Mesothelial cell of epicardium (in vitro differentiated cells): ENCODE data around the gene SLC26A9. TPM values are rescaled to one million over a fixed set of nuclear protein-coding genes. Genes with fewer than 3 reads are reported as not detected.
A peak's percentile ranks its signal among the peaks of the same experiment; 100 is the strongest.

Experiments
- DNase-seq, 2 experiments: peaks; one replicate each; pipeline ENCODE4 v3.0.0; 2021; ENCODE audit warnings: low spot score in 2 of 2; ENCODE audit not compliant: unreplicated experiment in 2 of 2
- H3K27ac Mint-ChIP-seq: 2 replicates; pipeline ENCODE4 v1.8.0; 2021; ENCODE audit warnings: mixed read lengths
- H3K27me3 Mint-ChIP-seq: 2 replicates; pipeline ENCODE4 v1.8.0; 2021; ENCODE audit warnings: low read depth, mixed read lengths
- H3K36me3 Mint-ChIP-seq: 2 replicates; pipeline ENCODE4 v1.8.0; 2021; ENCODE audit warnings: mixed read lengths
- H3K4me1 Mint-ChIP-seq: 2 replicates; pipeline ENCODE4 v1.8.0; 2021; ENCODE audit warnings: mixed read lengths
- H3K4me3 Mint-ChIP-seq: 2 replicates; pipeline ENCODE4 v1.8.0; 2021; ENCODE audit warnings: mild to moderate bottlenecking, moderate library complexity, mixed read lengths
- H3K9me3 Mint-ChIP-seq: 2 replicates; pipeline ENCODE4 v1.8.0; 2021; ENCODE audit warnings: mixed read lengths
- total RNA-seq: library from RNA; stranded (reverse); gene quantifications from 3 replicates; pipeline ENCODE4 v1.2.1, GENCODE V29; 2021
- TF ChIP-seq, protein P1 (sequence below): fragments of 200-600 bp; sonication (generic); IDR thresholded peaks from one replicate; pipeline ENCODE4 v1.5.0; 2021; ENCODE audit warnings: antibody characterized with exemption; ENCODE audit not compliant: unreplicated experiment

Gene SLC26A9
- total RNA-seq, 1 donor from 2014 or later = not detected

DNA sequence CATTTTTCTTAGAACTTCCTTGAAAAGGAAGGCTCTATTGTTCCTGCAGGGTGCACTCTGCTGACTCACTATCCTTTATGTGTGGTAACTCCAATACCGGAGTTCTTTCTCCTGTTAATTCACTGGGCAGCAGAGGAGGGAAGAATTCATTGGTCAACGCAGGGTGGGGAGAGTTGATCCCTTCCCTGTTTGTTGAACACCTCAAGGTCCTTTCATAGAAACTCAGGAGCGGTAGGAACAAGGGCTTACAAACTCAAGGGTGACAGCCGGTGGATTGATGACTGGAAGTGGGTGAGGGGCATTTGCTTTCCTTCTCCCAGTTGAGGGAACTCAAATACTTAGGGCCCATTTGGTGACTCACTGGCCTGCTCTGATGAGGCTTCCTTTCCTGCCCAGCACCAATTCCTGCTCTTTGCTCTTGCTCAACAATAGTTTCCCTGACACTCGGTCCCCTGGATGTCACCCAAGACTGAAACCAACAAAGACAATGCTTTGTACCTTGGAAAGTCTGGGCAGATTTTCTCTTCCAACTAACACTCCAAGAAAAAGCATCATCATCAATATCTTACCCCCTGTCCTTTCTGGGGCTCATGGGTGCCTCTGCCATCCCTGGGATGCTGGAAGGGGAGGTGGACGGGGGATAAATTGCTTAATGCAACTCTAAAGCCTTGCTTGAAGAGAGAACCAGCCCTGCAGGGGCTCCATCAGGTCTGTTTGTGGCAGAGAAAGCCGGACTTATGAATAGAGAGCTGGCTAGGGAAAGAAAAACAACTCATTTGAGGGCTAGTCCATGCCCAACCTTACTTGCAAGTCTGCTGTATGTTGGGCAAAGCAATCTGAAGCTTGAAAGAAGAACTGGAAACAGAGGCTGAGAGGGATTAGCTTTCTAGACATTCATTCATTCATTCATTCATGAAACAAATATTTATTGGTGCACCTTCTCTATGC is 9.3 kb downstream of the SLC26A9 start:
- no peaks in the 10 kb centered on the region for H3K36me3 Mint-ChIP-seq
- no peak for DNase-seq
- no peak overlapping the region for H3K4me3 Mint-ChIP-seq
- peaks cover 12% of the 10 kb centered on the region for H3K27me3 Mint-ChIP-seq
- no peaks in the 10 kb centered on the region for H3K9me3 Mint-ChIP-seq
- peaks cover 22% of the 10 kb centered on the region for H3K4me1 Mint-ChIP-seq
- peak overlapping the region; percentile 40 for H3K27ac Mint-ChIP-seq
- TF ChIP-seq, protein P1, sequence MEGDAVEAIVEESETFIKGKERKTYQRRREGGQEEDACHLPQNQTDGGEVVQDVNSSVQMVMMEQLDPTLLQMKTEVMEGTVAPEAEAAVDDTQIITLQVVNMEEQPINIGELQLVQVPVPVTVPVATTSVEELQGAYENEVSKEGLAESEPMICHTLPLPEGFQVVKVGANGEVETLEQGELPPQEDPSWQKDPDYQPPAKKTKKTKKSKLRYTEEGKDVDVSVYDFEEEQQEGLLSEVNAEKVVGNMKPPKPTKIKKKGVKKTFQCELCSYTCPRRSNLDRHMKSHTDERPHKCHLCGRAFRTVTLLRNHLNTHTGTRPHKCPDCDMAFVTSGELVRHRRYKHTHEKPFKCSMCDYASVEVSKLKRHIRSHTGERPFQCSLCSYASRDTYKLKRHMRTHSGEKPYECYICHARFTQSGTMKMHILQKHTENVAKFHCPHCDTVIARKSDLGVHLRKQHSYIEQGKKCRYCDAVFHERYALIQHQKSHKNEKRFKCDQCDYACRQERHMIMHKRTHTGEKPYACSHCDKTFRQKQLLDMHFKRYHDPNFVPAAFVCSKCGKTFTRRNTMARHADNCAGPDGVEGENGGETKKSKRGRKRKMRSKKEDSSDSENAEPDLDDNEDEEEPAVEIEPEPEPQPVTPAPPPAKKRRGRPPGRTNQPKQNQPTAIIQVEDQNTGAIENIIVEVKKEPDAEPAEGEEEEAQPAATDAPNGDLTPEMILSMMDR = no peak

DNA sequence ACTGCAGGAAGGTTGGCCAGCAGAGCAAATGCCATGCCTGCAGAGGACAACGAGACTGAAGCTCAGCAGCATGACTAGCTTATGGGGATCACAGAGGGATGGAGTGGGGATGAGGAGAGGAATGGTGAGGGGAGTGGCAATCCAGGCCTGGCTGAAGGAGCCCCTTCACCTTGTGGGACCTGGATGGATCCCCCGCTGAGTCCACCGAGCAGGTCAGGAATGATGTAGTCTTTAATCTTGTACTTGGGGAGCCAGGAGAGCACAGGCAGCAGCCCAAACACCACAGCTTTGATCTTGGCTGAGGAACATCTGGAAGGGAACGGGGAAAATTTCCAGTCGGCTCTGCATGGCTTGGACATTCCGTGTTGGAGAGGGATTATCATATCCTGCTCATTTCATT is 10.5 kb downstream of the SLC26A9 start:
- no peaks in the 10 kb centered on the region for H3K36me3 Mint-ChIP-seq
- no peaks in the 10 kb centered on the region for H3K9me3 Mint-ChIP-seq
- peaks cover 28% of the 10 kb centered on the region for H3K4me1 Mint-ChIP-seq
- TF ChIP-seq, protein P1 = no peak
- no peak overlapping the region for H3K4me3 Mint-ChIP-seq
- no peak for DNase-seq
- no peak overlapping the region for H3K27ac Mint-ChIP-seq
- H3K27me3 Mint-ChIP-seq = peaks cover 9% of the 10 kb centered on the region

DNA sequence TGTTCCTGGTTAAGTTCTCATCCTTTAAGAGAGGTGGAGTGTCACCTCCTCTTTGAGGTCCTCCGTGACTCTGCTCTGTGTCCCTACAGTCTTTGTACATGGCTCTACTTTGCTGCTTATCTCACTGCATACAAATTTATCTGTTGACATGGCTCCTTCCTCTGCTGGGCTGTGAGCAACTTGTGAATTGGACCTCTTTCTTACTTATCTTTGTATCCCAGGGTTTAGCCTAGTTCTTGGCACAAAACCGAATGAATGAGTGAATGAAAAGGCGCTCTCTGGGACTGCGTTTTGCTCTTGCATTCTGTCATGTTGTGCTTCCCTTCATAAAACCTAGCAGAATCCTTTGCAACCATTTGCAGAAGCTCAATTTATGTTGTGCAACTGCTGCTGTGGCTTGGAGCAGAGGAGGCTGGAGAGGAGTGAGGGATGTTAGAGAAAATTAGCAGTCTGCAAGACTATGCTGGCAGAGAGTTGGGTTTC is 12.4 kb downstream of the SLC26A9 start:
- TF ChIP-seq, protein P1 = no peak
- Mint-ChIP-seq H3K4me3 (no peak overlapping the region), H3K27ac (no peak overlapping the region), H3K9me3 (no peaks in the 10 kb centered on the region), H3K4me1 (peaks cover 16% of the 10 kb centered on the region), H3K27me3 (peaks cover 14% of the 10 kb centered on the region), H3K36me3 (no peaks in the 10 kb centered on the region)
- DNase-seq = no peak

GRCh38 chr1:205930195-205930577 is 13.1 kb downstream of the SLC26A9 start:
- no peak for DNase-seq
- Mint-ChIP-seq H3K4me3 (no peak overlapping the region), H3K4me1 (peaks cover 16% of the 10 kb centered on the region), H3K36me3 (no peaks in the 10 kb centered on the region), H3K27ac (no peak overlapping the region), H3K27me3 (peaks cover 14% of the 10 kb centered on the region), H3K9me3 (no peaks in the 10 kb centered on the region)
- TF ChIP-seq, protein P1 = no peak

GRCh38 chr1:205929496-205930194 is 13.6 kb downstream of the SLC26A9 start:
- DNase-seq = no peak
- no peak overlapping the region for H3K27ac Mint-ChIP-seq
- H3K36me3 Mint-ChIP-seq = no peaks in the 10 kb centered on the region
- peaks cover 14% of the 10 kb centered on the region for H3K27me3 Mint-ChIP-seq
- H3K4me1 Mint-ChIP-seq = peaks cover 16% of the 10 kb centered on the region
- no peaks in the 10 kb centered on the region for H3K9me3 Mint-ChIP-seq
- TF ChIP-seq, protein P1 = no peak
- no peak overlapping the region for H3K4me3 Mint-ChIP-seq
